NB4 (cell line): ENCODE measurements around the gene NFU1.

Experiments
- DNase-seq: peaks from one replicate; pipeline ENCODE4 v3.0.0; 2010; ENCODE audit warnings: low read depth
- H3K4me3 ChIP-seq: one replicate; pipeline ENCODE4 v1.5.1; 2011; ENCODE audit warnings: mild to moderate bottlenecking, low read depth, low read length, moderate library complexity
- CTCF ChIP-seq: IDR thresholded peaks from one replicate; pipeline ENCODE4 v1.5.1; 2012; ENCODE audit warnings: low read depth, low read length
- MAX ChIP-seq: IDR thresholded peaks from 2 replicates; pipeline ENCODE4 v1.6.1; 2011; ENCODE audit warnings: low read depth, low read length
- MYC ChIP-seq: IDR thresholded peaks from 2 replicates; pipeline ENCODE4 v1.6.1; 2011; ENCODE audit warnings: low read depth, low read length
- POLR2A ChIP-seq: IDR thresholded peaks from 2 replicates; pipeline ENCODE4 v1.6.1; 2011; ENCODE audit warnings: mild to moderate bottlenecking; ENCODE audit not compliant: insufficient read length; ENCODE audit errors: extremely low read depth

NFU1 gene

GRCh38 chr2:69466728-69467127 lies 29.5 kb upstream of the NFU1 start:
- no peak for TF ChIP-seq MYC
- no peak for TF ChIP-seq POLR2A
- TF ChIP-seq MAX = no peak
- no peak for TF ChIP-seq CTCF
- no peak for DNase-seq
- no peak overlapping the region for H3K4me3 ChIP-seq

GRCh38 chr2:69465513-69466456 lies 28.6 kb upstream of the NFU1 start:
- no peak for TF ChIP-seq POLR2A
- TF ChIP-seq MAX = no peak
- TF ChIP-seq MYC = no peak
- TF ChIP-seq CTCF = no peak
- H3K4me3 ChIP-seq = no peak overlapping the region
- DNase-seq = no peak

- DNase-seq = no peak
- H3K4me3 ChIP-seq = no peak overlapping the region
- TF ChIP-seq MYC (no peak), POLR2A (no peak), MAX (no peak), CTCF (no peak)
Measured at GRCh38 chr2:69464575-69464974, 27.3 kb upstream of the NFU1 start.

GRCh38 chr2:69462780-69463179 lies 25.5 kb upstream of the NFU1 start:
- DNase-seq = no peak
- TF ChIP-seq MYC (no peak), MAX (no peak), POLR2A (no peak), CTCF (no peak)
- no peak overlapping the region for H3K4me3 ChIP-seq

- TF ChIP-seq MAX (no peak), CTCF (no peak), MYC (no peak), POLR2A (no peak)
- H3K4me3 ChIP-seq = no peak overlapping the region
- no peak for DNase-seq
Measured at GRCh38 chr2:69461404-69461803, 24.2 kb upstream of the NFU1 start.

GRCh38 chr2:69459936-69460335 lies 22.7 kb upstream of the NFU1 start:
- TF ChIP-seq MYC (no peak), MAX (no peak), CTCF (no peak), POLR2A (no peak)
- no peak overlapping the region for H3K4me3 ChIP-seq
- DNase-seq = no peak
